Measurements from ENCODE around the gene MUC6. TPM values are rescaled to one million over a fixed set of nuclear protein-coding genes. Genes with fewer than 3 reads are reported as not detected.

Gene MUC6
- total and polyA plus RNA-seq, 3 donors from 2014 or later: 0.16 to 1.5 (median 0.19) TPM

DNA sequence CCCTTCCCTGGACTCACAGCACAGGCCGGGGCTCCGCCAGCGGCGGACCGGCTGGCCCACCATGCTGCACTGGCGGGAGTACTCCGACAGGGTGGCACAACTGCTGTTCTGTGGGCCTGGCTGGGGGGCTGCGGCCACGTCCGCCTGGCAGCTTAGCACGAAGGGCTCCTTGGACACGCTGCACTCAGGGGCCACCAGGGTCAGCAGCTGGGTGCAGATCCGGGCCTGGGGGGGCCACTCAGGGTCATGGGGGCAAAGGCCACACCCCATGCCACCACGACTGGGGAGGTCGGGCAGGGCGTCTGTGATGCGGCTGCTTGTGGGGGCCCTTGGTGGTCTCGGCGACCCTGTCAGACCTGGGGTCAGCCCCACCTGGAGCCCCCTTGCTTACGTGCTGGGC lies 6.0 kb downstream of the MUC6 start:
- H3K4me3 ChIP-seq: no peak overlapping the region
- H3K4me1 ChIP-seq: no peaks in the 10 kb centered on the region
- H3K27me3 ChIP-seq: no peaks in the 10 kb centered on the region
- no peak overlapping the region for H3K27ac ChIP-seq
- 84% methylated on average over 16 of the region's 20 CpGs; no CpG with 5 or more reads in 1 of the 2 donors for WGBS, 2 donors
- DNase-seq: no peak
- no peaks in the 10 kb centered on the region for H3K9me3 ChIP-seq
- intact Hi-C loops (cut with DNase I; ENCODE audit: low total_unique reads): no loop called here
- no peak for TF ChIP-seq POLR2A (IDR thresholded peaks at IDR 0.05)
- TF ChIP-seq, protein P1, sequence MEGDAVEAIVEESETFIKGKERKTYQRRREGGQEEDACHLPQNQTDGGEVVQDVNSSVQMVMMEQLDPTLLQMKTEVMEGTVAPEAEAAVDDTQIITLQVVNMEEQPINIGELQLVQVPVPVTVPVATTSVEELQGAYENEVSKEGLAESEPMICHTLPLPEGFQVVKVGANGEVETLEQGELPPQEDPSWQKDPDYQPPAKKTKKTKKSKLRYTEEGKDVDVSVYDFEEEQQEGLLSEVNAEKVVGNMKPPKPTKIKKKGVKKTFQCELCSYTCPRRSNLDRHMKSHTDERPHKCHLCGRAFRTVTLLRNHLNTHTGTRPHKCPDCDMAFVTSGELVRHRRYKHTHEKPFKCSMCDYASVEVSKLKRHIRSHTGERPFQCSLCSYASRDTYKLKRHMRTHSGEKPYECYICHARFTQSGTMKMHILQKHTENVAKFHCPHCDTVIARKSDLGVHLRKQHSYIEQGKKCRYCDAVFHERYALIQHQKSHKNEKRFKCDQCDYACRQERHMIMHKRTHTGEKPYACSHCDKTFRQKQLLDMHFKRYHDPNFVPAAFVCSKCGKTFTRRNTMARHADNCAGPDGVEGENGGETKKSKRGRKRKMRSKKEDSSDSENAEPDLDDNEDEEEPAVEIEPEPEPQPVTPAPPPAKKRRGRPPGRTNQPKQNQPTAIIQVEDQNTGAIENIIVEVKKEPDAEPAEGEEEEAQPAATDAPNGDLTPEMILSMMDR (IDR thresholded peaks at IDR 0.05): no peak
- H3K36me3 ChIP-seq (ENCODE audit: low read depth, missing control alignments): no peaks in the 10 kb centered on the region

DNA sequence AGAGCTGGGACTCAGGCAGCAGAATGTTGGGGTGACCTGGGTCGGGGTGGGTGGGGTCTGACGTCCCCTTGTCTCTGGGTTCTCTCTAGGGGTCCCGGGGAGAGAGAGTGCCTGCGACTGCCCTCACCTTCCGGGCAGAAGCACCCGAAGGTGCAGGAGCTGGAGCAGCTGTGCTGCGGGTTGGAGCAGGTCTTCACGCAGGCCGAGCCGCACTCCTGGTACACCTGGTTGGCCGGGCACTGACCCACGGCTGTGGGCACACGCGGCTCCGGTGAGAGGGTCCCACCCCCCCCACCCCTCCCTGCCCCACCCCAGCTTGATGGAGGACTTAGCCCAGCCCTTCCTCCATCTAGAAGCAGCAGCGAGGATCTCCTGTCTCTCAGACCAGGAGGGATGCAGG lies 6.4 kb downstream of the MUC6 start:
- H3K9me3 ChIP-seq: no peaks in the 10 kb centered on the region
- H3K27ac ChIP-seq: no peak overlapping the region
- no peaks in the 10 kb centered on the region for H3K4me1 ChIP-seq
- TF ChIP-seq, protein P1 (IDR thresholded peaks at IDR 0.05): no peak
- TF ChIP-seq POLR2A (IDR thresholded peaks at IDR 0.05): no peak
- H3K4me3 ChIP-seq: no peak overlapping the region
- no peaks in the 10 kb centered on the region for H3K36me3 ChIP-seq (ENCODE audit: low read depth, missing control alignments)
- WGBS, 2 donors: 83 to 94% methylated on average over 6 to 13 of the region's 16 CpGs
- DNase-seq: no peak
- intact Hi-C loops (cut with DNase I; ENCODE audit: low total_unique reads): no loop called here
- no peaks in the 10 kb centered on the region for H3K27me3 ChIP-seq

DNA sequence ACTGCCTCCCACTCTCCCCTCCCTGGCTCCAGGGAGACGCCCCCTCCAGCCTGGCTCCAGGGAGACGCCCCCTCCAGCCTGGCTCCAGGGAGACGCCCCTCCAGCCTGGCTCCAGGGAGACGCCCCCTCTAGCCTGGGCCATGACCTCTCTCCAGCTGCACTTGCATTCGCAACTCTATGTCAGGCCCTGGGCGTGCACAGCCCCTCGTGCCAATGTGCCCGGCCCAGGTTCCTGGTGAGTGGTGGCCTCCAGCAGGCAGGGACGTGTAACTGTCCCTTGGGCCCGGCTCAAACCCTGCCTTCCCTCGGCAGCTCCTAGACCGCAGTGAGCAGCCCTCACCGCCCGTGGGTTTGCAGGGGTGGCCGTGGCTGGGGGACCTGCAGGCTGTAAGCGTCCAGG lies 6.9 kb downstream of the MUC6 start:
- no peaks in the 10 kb centered on the region for H3K27me3 ChIP-seq
- DNase-seq: no peak
- H3K27ac ChIP-seq: no peak overlapping the region
- intact Hi-C loops (cut with DNase I; ENCODE audit: low total_unique reads): no loop called here
- H3K9me3 ChIP-seq: no peaks in the 10 kb centered on the region
- no peaks in the 10 kb centered on the region for H3K36me3 ChIP-seq (ENCODE audit: low read depth, missing control alignments)
- 60 to 63% methylated on average over 3 to 16 of the region's 16 CpGs for WGBS, 2 donors
- H3K4me3 ChIP-seq: no peak overlapping the region
- TF ChIP-seq, protein P1 (IDR thresholded peaks at IDR 0.05): no peak
- TF ChIP-seq POLR2A (IDR thresholded peaks at IDR 0.05): no peak
- no peaks in the 10 kb centered on the region for H3K4me1 ChIP-seq

DNA sequence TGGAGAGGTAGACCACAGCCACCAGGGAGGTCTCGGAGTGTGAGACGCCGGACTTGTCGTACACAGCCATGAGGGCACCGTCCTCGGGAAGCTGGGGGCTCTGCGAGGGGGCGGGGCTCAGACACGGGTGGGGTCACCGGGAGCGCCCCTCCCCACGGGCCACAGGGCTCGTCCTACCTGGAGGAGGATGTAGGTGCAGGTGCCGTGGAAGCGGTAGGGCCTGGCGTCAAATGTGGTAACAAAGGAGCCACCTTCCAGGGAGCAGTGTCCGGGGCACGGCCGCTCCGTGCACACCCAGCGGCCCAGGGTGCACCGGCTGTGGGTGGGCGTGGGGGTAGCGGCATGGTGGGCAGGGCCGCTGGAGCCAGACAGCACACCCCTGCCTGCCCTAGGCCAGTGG lies 7.5 kb downstream of the MUC6 start:
- DNase-seq: no peak
- intact Hi-C loops (cut with DNase I; ENCODE audit: low total_unique reads): no loop called here
- Histone ChIP-seq H3K27ac (no peak overlapping the region), H3K4me1 (no peaks in the 10 kb centered on the region), H3K9me3 (no peaks in the 10 kb centered on the region), H3K36me3 (ENCODE audit: low read depth, missing control alignments) (no peaks in the 10 kb centered on the region), H3K4me3 (no peak overlapping the region), H3K27me3 (no peaks in the 10 kb centered on the region)
- WGBS, 2 donors: 90 to 100% methylated on average over 1 to 24 of the region's 25 CpGs
- no peak for TF ChIP-seq POLR2A (IDR thresholded peaks at IDR 0.05)
- TF ChIP-seq, protein P1 (IDR thresholded peaks at IDR 0.05): no peak

DNA sequence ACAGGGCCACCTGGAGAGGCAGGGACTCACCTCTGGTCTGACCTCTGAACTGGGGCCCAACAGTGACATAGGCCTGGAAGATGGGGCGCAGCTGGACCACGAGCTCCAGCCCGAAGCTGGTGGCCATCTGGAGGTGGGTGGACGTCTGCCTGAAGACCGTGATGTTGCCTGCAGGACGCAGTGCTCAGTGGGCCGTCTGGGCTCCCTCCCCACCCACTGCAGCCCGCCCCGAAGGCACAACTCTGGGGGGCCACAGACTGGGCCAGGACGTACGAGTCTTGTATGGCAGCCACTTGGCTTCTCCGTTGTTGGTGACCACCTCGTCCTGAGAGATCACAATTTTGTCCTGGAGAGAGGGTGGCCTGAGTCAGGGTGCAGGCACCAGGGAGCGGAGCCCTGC lies 7.9 kb downstream of the MUC6 start:
- Histone ChIP-seq H3K9me3 (no peaks in the 10 kb centered on the region), H3K36me3 (ENCODE audit: low read depth, missing control alignments) (no peaks in the 10 kb centered on the region), H3K4me3 (no peak overlapping the region), H3K4me1 (no peaks in the 10 kb centered on the region), H3K27me3 (no peaks in the 10 kb centered on the region), H3K27ac (no peak overlapping the region)
- WGBS, 2 donors: 96% methylated on average over 14 of the region's 14 CpGs; no CpG with 5 or more reads in 1 of the 2 donors
- no peak for DNase-seq
- TF ChIP-seq, protein P1 (IDR thresholded peaks at IDR 0.05): no peak
- no peak for TF ChIP-seq POLR2A (IDR thresholded peaks at IDR 0.05)
- intact Hi-C loops (cut with DNase I; ENCODE audit: low total_unique reads): no loop called here

Data from testis (tissue), 3 donors.